Prostate gland (tissue), 2 donors: ENCODE data around the gene SORBS2. TPM values are rescaled to one million over a fixed set of nuclear protein-coding genes. Genes with fewer than 3 reads are reported as not detected.

Source experiments
- DNase-seq: peaks from one replicate; pipeline ENCODE4 v3.0.0-alpha.2; 2019; ENCODE audit warnings: low spot score
- H3K27ac ChIP-seq, 2 donors: fragments of 200-600 bp; sonication (generic); 2 replicates each; pipeline ENCODE4 v1.5.1; 2017 to 2019
- H3K27me3 ChIP-seq: fragments of 200-600 bp; sonication (generic); replicated peaks from 2 replicates; pipeline ENCODE4 v1.5.1; 2019; ENCODE audit not compliant: insufficient read depth
- H3K36me3 ChIP-seq, 2 donors: fragments of 200-600 bp; sonication (generic); 1 replicate in 1 of 2; 2 replicates in 1 of 2; pipeline versions ENCODE4 v1.5.1 to v1.8.1; 2017 to 2019
- H3K4me1 ChIP-seq: fragments of 200-600 bp; sonication (generic); replicated peaks from 2 replicates; pipeline ENCODE4 v1.5.1; 2019
- H3K4me3 ChIP-seq, 2 donors: fragments of 200-600 bp; sonication (generic); 2 replicates each; pipeline ENCODE4 v1.5.1; 2017 to 2019
- H3K9me3 ChIP-seq: fragments of 200-600 bp; sonication (generic); 2 replicates; pipeline ENCODE4 v1.5.1; 2017
- CTCF ChIP-seq, 4 experiments: fragments of 200-600 bp in 2 of 4; fragments of 450-650 bp in 2 of 4; sonication (generic) in 2 of 4; IDR thresholded peaks; 1 replicate in 3 of 4; 2 replicates in 1 of 4; pipeline ENCODE4 v1.5.1; 2016 to 2019; ENCODE audit warnings: antibody characterized with exemption in 4 of 4, mild to moderate bottlenecking in 2 of 4, moderate library complexity in 2 of 4
- POLR2A ChIP-seq: fragments of 450-650 bp; IDR thresholded peaks from one replicate; pipeline ENCODE4 v1.6.1; 2016; ENCODE audit warnings: antibody characterized with exemption, mild to moderate bottlenecking
- POLR2AphosphoS5 ChIP-seq: sonication (generic); formaldehyde crosslinking; IDR thresholded peaks from one replicate; pipeline ENCODE4 v1.6.1; 2017; ENCODE audit warnings: antibody characterized with exemption
- WGBS: methylation state at CpG from one replicate; pipeline ENCODE4 v1.1.5; 2018; 5-methylcytosine and 5-hydroxymethylcytosine counted together
- intact Hi-C: fragments of 100-400 bp; cut with DNase I; formaldehyde crosslinking; loops from one replicate; pipeline ENCODE4 v1.14.2; 2022
- total RNA-seq, 2 donors: library from RNA; depleted of rRNA; stranded (reverse); fragments of >200 nt; gene quantifications; one replicate each; pipeline ENCODE4 v1.1.0, GENCODE V29; 2016

Gene SORBS2
- total RNA-seq, 2 donors from 2014 or later = 175 to 242 TPM

DNA sequence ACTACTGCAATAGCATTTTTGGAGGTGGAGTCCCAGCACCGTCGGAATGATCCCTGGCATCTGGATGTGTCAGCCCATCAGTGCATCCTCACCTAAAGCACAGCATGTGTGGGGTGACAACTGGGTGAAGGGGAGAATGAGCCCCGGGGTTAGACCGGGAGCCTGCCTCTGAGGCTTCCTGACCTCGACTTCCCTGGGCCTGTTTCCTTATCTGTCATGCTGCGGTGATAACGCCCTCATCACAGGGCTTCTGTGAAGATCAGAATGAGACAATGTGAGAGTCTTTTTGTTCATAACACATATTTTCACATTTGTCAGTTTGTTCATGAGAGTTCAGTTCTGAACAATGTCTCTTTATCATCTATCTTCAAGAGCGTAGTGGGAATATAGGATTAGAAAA, 245.6 kb downstream of the SORBS2 start:
- Histone ChIP-seq H3K9me3 (no peaks in the 10 kb centered on the region), H3K4me1 (peaks cover 9% of the 10 kb centered on the region), H3K27ac (peak overlapping the region; percentile 67 to 71), H3K4me3 (no peak overlapping the region), H3K27me3 (no peaks in the 10 kb centered on the region), H3K36me3 (no peaks in the 10 kb centered on the region)
- WGBS = 72% methylated on average over 8 of the region's 8 CpGs
- TF ChIP-seq POLR2AphosphoS5 (no peak), POLR2A (no peak)
- DNase-seq = no peak
- intact Hi-C loops = loop anchor here (5.0 kb wide), 1 partner anchor 34 kb away; no protein-coding TSS in a partner anchor

DNA sequence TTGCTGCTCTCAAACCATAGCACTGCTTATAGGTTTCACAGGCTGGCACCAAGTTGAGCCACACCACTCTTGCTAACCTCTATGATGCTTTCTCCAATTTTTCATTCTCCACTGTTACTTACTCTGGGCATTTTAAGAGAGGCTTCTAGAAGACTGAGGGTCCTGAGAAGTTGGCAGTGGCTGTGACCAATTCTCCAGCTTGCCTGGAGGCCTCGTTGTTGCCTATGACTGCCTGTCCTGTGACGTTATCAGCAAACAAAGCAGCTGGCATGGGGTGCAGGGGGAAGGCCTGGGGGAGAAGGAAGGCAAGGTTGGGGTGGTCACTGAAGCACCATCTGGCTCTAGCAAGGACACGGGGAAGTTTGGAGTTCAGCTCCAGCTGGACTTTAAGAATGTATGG, 246.3 kb downstream of the SORBS2 start:
- 83% methylated on average over 3 of the region's 3 CpGs for WGBS
- H3K36me3 ChIP-seq = no peaks in the 10 kb centered on the region
- peaks cover 9% of the 10 kb centered on the region for H3K4me1 ChIP-seq
- H3K4me3 ChIP-seq = no peak overlapping the region
- TF ChIP-seq POLR2AphosphoS5 = no peak
- TF ChIP-seq POLR2A = no peak
- no peak for TF ChIP-seq CTCF (IDR thresholded peaks at IDR 0.05)
- DNase-seq = no peak
- H3K9me3 ChIP-seq = no peaks in the 10 kb centered on the region
- intact Hi-C loops = loop anchor here (5.0 kb wide), 1 partner anchor 33 kb away; no protein-coding TSS in a partner anchor
- no peaks in the 10 kb centered on the region for H3K27me3 ChIP-seq
- no peak overlapping the region for H3K27ac ChIP-seq

- TF ChIP-seq POLR2AphosphoS5 (no peak), POLR2A (no peak), CTCF (IDR thresholded peaks at IDR 0.05) (no peak)
- Histone ChIP-seq H3K27me3 (no peaks in the 10 kb centered on the region), H3K4me3 (no peak overlapping the region), H3K4me1 (peaks cover 9% of the 10 kb centered on the region), H3K9me3 (no peaks in the 10 kb centered on the region), H3K27ac (no peak overlapping the region), H3K36me3 (no peaks in the 10 kb centered on the region)
- WGBS = 71% methylated on average over 3 of the region's 3 CpGs
- intact Hi-C loops = no loop called here
- DNase-seq = no peak
These were observed 247.6 kb downstream of the SORBS2 start for GRCh38 chr4:185564349-185564748.

GRCh38 chr4:185562531-185562930, 249.5 kb downstream of the SORBS2 start:
- Histone ChIP-seq H3K4me1 (peaks cover 6% of the 10 kb centered on the region), H3K27ac (no peak overlapping the region), H3K27me3 (no peaks in the 10 kb centered on the region), H3K36me3 (no peaks in the 10 kb centered on the region), H3K9me3 (no peaks in the 10 kb centered on the region), H3K4me3 (no peak overlapping the region)
- TF ChIP-seq CTCF (IDR thresholded peaks at IDR 0.05) (no peak), POLR2AphosphoS5 (no peak), POLR2A (no peak)
- intact Hi-C loops = no loop called here
- WGBS = 70% methylated on average over 3 of the region's 3 CpGs
- no peak for DNase-seq

GRCh38 chr4:185560316-185560715, 251.7 kb downstream of the SORBS2 start:
- no peaks in the 10 kb centered on the region for H3K9me3 ChIP-seq
- intact Hi-C loops = no loop called here
- H3K4me1 ChIP-seq = no peaks in the 10 kb centered on the region
- no peak for DNase-seq
- H3K27ac ChIP-seq = no peak overlapping the region
- TF ChIP-seq POLR2AphosphoS5 (no peak), CTCF (IDR thresholded peaks at IDR 0.05) (no peak), POLR2A (no peak)
- no peaks in the 10 kb centered on the region for H3K36me3 ChIP-seq
- H3K27me3 ChIP-seq = no peaks in the 10 kb centered on the region
- 95% methylated on average over 5 of the region's 5 CpGs for WGBS
- no peak overlapping the region for H3K4me3 ChIP-seq
